NCI-H226 (cell line): ENCODE data around the gene PLCL2.

Source experiments
- DNase-seq: peaks from one replicate; pipeline ENCODE4 v3.0.0-alpha.2; 2015

Gene PLCL2

DNA sequence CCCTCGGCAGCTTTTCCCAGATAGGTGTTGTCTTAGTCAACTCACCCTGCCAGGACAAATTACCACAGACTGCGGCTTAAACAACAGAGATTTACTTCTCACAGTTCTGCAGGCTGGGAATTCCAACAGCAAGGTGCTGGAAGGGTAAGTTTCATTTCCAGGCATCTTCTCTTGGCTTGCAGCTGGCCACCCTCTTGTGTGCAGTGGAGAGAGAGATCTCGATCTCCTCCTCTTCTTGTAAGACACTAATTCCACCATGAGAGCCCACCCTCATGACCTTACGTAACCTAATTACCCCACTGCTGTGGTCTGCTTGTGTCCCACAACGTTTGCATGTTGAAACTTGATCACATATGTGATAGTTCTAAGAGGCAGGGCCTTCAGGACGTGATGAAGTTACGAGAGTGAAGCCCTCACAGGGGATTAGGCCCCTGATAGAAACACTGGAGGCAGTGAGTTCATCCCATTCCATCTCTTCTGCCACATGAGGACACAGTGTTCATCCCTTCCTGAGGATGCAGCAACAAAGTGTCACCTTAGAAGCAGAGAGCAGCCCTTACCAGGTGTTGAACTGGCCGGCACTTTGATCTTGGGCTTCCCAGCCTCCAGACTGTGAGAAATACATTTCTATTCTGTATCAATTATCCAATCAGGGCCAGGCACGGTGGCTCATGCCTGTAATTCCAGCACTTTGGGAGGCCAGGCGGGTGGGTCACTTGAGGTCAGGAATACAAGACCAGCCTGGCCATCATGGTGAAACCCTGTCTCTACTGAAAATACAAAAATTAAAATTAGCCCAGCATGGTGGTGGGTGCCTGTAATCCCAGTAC is 247.7 kb downstream of the PLCL2 start:
- DNase-seq: no peak

DNA sequence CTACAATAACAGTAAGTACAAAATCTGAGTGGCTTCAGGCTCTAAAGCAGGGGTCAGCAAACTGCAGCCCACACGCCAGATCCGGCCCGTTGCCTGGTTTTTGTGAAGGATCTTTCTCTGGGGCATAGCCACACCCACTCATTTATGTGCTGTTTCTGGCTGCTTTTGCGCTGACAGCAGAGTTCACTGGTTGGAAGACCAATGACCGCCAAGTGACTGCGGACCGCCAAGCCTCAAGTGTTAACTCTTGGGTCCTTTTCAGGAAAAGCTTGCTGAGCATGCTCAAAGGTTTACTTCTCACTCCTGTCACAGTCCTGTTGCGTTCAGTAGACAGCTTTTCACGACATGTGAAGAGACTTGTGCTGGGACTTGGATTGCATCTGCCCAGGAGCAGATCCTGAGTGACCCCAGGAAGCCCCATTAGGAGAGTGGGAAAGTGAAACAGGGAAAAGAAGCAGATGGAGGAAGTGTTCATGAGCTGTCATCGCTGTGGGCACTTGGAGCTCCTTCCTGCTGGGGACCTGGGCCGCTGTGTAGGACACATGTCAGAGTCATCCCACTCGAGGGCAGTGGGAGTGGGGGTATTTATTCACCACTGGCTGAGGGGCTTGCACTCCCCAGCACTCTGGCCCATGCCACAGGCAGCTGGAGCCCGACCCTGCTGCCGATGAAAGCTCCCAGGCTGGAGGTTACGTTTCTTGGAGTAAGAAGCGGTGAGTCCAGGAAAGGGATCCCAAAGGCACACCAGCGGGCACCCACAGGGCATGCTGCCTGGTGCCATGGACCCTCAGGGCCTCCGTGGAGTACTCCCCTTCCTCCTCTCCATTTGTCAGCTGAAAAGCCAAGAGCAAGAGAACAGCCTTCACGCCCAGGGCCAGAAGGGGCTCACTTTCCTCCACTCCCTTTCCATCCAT is 249.1 kb downstream of the PLCL2 start:
- no peak for DNase-seq

DNA sequence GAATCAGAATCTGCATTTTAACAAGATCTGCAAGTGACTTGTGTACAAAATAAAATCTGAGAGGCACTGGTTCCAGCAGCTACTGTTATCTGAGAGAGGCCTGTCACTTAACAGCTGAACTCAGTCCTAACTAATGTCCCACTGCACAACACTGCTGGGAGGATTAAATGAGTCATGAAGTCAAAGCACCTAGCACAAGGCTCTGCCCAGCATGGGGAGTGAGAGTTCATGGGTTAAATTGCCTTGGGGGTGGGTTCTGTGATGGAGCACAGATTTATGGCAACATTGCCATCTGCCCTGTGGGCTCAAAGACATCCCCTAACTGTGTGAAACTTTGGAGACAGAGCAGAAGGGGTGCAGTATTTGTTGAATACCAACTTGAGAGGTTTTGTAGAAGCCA is 250.9 kb downstream of the PLCL2 start:
- no peak for DNase-seq

GRCh38 chr3:17136136-17136721 is 251.5 kb downstream of the PLCL2 start:
- DNase-seq: no peak

GRCh38 chr3:17137321-17137826 is 252.6 kb downstream of the PLCL2 start:
- no peak for DNase-seq

GRCh38 chr3:17138246-17139039 is 253.7 kb downstream of the PLCL2 start:
- no peak for DNase-seq
